Right lung (tissue), 5 donors: ENCODE results near the gene ZNF628. TPM values are rescaled to one million over a fixed set of nuclear protein-coding genes. Genes with fewer than 3 reads are reported as not detected.

Experiments used
- DNase-seq, 2 donors: peaks; one replicate each; pipeline ENCODE4 v3.0.0-alpha.2; 2013
- polyA plus RNA-seq, 5 donors: library from polyadenylated mRNA; unstranded; fragments of 120-200 nt; gene quantifications; one replicate each; pipeline versions ENCODE4 v1.2.1 to v1.2.3, GENCODE V29; 2013; ENCODE audit warnings: inconsistent platforms in 1 of 5, low replicate concordance in 1 of 5; ENCODE audit not compliant: insufficient read length in 5 of 5, insufficient read depth in 1 of 5

Gene ZNF628
- polyA plus RNA-seq, 5 donors = 2.0 to 7.0 (median 2.2) TPM

- DNase-seq = no peak
Measured at GRCh38 chr19:55463583-55464031, 12.8 kb upstream of the ZNF628 start.

DNA sequence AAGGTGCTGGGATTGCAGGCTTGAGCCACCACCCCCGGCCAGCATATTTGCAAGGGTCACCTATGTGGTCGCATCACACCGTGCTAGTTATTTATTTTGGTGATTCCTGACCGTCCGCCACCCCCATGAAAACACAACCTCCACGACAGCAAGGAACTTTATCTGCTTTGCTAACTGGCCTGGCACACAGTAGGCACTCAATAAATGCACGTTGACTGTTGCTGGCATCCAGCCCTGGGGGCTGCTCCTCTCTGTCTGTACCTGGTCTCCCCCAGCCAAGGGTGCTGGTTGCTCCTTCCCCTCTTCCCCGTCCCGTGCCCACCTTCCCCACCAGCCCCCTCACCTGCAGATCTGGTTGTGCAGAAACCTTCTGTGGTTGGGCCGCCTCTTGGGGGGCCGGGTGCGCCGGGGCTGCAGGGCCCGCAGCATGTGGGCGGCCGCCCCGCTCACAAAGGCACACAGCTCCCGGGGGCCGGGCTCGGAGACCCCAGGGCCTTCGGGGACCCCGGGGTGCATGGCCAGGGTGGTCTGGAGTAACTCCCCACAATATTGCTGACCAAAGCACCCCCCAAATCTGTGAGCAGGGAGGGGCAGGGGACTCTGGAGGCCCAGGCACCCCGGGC lies 12.3 kb upstream of the ZNF628 start:
- DNase-seq = no peak

DNA sequence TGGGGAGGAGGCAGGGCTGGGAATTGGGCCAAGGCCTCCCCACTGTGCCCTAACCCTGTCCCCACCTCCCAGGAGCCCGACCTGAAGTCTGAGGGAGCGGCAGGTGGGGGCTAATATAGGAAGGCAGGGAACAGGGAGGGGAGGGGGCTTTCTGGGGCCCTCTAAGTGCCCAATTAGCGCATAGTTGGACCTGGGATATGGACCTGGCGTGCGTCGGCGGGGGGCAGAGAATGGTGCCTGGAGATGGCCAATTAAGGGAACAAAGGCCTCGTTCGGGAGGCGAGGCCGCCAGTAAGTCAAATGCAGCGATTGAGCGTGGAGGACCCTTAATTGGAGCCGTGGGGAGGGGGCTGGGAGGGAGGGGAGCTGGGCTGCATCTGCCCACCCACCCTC lies 11.8 kb upstream of the ZNF628 start, which contains the start of gene C19orf85:
Gene C19orf85 (minus strand): TSS at position 90 of the 393 bp plus-strand sequence. CDS start 197 bp downstream, outside the sequence.
- DNase-seq = no peak

- DNase-seq = no peak
Measured at GRCh38 chr19:55465460-55466240, 10.8 kb upstream of the ZNF628 start.

- no peak for DNase-seq
Measured at GRCh38 chr19:55466241-55466614, 10.2 kb upstream of the ZNF628 start.

DNA sequence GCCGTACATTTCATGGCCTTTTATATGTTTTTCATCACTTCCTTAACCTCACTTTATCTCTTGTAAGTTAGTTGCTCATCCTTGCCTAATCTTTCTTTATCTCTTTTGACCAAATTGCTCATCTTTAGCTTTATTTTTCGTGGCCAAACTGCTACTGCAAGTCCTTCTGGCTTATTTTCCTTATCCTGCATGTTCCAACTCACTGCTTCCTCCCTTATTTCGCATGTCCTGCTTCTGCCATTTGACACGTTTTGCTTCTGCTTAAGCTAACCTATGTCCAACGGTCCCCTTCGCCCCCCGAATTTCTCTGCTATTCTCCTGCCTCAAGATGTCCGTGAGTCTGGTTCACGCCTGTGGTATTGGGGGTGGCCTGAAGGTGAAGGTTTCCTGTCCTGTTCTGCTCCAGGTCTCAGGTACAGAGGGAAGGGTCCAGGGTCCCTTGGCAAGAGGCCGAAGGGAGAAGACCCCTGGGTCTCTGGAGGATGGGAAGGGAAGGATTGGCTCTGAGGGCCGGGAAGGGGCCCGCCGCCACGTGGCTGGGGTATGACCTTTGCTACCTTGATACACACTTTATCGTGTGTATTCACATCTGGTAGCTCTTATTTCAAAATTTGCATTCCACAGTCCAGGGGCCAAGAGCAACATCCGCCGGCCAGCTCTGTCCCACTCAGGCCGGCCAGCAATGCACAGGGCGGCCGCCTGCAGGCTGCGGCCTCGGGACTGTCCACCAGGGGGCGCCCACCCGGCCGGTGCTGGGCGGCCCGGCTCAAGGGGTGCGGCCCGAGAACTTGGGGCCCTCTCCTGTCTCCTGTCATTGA lies 9.0 kb upstream of the ZNF628 start:
- peak in 1 of 2 donors; percentile 39 for DNase-seq

DNA sequence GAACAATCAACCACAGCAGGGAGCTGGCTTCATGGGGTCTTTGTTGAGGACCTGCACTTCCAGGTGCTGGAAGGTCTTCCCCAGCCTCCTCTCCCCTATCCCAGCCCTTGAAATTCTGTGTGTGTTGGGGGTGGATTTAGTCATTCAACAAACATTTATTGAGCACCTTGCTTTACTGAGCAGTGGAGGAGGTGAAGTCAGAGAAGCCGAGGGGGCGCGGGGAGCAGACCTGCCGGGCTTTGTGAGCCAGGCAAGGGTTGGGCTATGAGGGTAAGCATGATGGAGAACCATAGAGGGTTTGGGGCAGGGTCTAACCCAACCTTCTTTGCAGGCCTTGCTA lies 8.4 kb upstream of the ZNF628 start:
- no peak for DNase-seq

DNA sequence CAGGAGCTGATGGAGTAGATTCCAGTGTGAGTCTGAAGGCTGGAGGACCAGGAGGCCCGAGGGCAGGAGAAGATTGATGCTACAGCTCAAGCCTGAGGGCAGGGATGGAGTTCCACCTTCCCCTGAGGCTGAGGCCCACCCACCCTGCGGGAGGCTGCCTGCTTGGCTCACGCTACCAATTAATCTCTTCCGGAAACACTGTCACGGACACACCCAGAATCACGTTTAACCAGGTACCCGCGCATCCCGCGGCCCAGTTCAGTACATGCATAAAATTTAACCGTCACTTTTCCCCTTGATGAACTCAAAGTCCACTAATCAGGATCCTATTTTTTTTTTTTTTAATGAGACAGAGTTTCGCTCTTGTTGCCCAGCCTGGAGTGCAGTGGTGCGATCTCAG lies 5.2 kb upstream of the ZNF628 start:
- no peak for DNase-seq

- no peak for DNase-seq
Measured at GRCh38 chr19:55472463-55472862, 4.0 kb upstream of the ZNF628 start.

DNA sequence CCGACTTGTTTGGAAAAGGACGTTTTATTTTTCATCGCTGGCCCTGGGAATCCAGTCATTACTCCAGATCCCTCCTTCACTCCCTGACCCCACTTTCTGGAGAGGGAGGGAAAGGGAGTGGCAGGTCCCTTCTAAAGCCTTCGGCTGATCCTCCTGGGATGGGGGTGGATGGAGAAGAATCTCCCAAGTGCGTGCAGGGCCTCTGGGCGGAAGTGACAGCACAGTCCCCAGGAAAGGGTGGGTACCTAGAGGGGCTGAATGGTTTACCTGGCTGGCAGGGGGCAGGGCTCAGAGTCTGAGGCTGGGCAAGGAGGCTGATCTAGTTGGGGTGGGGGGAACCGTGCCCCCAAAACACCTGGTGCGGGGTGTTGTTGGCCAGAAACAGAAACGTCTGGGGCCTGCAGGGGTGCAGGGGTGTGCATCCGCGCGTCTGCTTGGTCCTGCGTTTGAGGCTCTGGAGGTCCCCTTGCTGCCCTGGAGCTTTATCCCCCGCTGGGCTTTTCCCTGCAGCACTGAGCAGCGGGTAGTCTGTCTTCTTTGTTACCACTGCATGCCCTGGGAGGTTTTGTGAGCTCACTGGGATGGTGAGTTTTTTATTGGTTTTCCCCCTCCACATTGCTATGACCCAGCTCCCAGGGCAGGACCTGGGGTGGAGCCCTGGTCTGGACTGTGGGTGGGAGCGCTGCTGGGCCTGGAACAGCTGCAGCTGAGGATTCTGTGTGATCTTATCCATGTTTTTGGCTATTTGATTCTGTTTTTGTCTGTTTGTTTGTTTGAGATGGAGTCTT lies 3.0 kb upstream of the ZNF628 start:
- no peak for DNase-seq

- DNase-seq = no peak
Measured at GRCh38 chr19:55474269-55475265, 1.9 kb upstream of the ZNF628 start.

- DNase-seq = no peak
Measured at GRCh38 chr19:55477905-55478304, 1.5 kb downstream of the ZNF628 start.

- DNase-seq = no peak
Measured at GRCh38 chr19:55478364-55478763, 1.9 kb downstream of the ZNF628 start.

DNA sequence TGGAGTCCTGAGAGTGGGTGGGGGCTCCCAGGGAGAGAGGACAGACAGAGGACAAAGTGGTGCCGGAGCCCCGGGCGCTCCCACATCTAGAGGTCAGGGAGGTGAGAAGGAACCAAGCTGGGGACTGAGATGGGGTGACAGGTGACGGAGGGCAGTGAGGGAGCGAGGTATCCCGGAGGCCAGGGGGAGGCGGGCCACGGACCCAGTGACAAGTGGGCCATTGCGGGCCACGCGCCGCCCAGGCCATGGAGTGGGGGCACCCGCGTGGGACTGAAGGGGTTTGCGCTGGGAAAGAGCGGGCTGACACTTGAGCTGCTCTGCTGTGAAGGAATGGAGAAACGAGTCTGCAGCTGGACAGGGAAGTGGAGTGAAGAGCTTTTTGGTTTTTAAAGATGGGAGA lies 2.6 kb downstream of the ZNF628 start:
- DNase-seq = no peak

DNA sequence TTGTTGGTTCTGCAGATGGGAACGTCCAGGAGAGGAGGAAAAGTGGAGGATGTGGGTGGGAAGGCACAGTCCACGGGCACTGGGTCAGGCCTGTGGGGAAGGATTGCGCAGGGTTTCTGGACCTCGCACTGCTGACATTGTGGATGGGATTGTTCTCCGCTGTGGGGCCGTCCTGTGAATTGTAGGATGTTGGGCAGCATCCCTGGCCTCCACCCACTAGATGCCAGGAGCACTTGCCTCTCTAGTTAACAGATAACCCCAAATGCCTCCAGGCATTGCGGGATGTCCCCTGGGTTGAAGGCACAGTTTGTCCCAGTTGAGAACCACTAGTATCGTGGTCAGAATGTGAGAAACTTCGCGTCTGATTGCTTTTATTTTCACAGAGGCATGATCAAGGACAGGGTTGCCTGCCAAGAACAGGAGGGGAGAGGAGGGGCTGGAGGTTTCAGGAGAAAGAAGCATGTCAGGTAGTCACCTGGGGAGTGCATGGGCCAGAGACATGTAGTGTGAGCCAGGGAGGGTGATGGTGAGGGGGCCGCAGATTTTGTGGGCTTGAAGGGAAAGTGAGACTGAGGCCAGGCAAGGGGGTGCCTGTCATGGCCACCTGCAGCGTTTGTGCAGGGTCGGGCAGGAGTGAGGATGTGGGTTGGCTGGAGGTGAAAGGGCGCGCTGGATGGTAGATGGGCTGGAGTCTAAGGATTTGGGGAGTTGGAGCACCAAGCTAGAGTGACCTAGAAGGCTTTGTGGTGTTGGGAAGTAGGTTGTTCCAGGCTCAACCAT lies 3.2 kb downstream of the ZNF628 start:
- no peak for DNase-seq

DNA sequence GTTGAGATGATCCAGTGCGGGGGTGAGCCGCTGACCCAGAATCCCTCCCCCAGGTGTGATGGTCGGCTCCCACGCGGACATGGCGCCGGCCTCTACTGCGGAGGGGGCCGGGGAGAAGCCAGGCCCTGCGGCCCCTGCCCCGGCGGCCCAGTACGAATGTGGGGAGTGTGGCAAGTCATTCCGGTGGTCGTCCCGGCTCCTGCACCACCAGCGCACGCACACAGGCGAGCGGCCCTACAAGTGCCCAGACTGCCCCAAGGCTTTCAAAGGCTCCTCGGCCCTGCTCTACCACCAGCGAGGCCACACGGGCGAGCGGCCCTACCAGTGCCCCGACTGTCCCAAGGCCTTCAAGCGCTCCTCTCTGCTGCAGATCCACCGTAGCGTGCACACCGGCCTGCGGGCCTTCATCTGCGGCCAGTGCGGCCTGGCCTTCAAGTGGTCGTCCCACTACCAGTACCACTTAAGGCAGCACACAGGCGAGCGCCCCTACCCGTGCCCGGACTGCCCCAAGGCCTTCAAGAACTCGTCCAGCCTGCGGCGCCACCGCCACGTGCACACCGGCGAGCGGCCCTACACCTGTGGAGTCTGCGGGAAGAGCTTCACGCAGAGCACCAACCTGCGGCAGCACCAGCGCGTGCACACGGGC lies 4.9 kb downstream of the ZNF628 start:
- no peak for DNase-seq

GRCh38 chr19:55481794-55482155 lies 5.4 kb downstream of the ZNF628 start:
- DNase-seq = no peak

DNA sequence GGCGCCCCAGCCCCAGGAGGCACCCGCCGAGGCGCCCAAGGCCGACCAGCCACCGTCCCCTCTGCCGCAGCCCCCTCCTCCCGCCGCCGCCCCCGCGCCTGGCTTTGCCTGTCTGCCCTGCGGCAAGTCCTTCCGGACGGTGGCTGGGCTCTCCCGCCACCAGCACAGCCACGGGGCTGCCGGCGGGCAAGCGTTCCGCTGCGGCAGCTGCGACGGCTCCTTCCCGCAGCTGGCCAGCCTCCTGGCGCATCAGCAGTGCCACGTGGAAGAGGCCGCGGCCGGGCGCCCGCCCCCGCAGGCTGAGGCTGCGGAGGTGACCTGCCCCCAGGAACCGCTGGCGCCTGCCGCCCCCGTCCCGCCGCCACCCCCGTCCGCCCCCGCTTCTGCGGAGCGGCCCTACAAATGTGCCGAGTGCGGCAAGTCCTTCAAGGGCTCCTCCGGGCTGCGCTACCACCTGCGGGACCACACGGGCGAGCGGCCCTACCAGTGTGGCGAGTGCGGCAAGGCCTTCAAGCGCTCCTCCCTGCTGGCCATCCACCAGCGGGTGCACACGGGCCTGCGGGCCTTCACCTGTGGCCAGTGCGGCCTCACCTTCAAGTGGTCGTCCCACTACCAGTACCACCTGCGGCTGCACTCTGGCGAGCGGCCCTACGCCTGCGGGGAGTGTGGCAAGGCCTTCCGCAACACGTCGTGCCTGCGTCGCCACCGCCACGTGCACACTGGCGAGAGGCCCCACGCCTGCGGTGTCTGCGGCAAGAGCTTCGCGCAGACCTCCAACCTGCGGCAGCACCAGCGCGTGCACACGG lies 5.9 kb downstream of the ZNF628 start:
- DNase-seq = no peak
